GM18951 (cell line): Measurements from ENCODE around the gene CPLX1.

Source experiments
- POLR2A ChIP-seq: IDR thresholded peaks from 4 replicates; pipeline ENCODE4 v1.6.1; 2011; ENCODE audit warnings: mild to moderate bottlenecking; ENCODE audit not compliant: insufficient read length, insufficient read depth; ENCODE audit errors: extremely low read depth
- in situ Hi-C: fragments of 300-500 bp; cut with MboI; formaldehyde crosslinking; loops from one replicate; pipeline ENCODE4 v1.12.0; 2022; ENCODE audit warnings: low sequenced_read_pairs, mixed read lengths, inconsistent platforms; ENCODE audit not compliant: unreplicated experiment

CPLX1 gene

DNA sequence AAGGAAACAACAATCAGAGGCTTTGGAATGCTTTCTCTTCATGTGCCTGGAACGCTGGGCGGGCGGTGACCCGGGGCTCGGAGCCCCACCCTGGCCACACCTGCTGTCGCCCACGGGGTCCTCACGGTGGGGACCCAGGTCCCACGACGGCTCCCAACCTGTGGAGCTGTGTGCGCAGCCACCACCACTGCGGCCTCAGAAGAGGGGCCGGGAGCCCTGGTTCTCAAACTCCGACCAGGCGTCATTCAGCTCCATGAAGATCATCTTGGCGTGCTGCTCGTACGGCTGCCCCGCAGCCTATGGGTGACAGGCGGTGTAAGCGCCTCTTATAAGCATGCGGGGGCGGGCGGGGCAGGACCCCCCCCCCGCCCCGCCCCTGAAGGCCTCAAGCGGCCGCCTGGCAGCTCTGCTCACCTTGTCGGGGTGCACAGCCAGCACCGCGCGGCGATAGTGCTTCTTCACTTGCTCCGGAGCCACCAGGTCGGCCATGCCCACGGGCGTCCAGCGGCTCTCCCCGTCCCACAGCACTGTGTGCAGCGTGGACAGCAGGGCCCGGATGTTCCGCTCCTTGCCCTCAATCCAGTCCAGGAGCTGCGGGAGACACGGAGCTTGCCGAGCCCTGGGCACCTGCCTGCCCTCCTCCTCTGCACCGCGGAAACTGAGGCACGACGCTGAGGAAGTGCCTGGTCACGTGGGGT, 23.7 kb upstream of the CPLX1 start:
- in situ Hi-C loops = no loop called here

GRCh38 chr4:848803-849477, 23.0 kb upstream of the CPLX1 start:
- no peak for TF ChIP-seq POLR2A
- in situ Hi-C loops = no loop called here

More for the DNA sequence above, 23.7 kb upstream of the CPLX1 start:
- TF ChIP-seq POLR2A = no peak

DNA sequence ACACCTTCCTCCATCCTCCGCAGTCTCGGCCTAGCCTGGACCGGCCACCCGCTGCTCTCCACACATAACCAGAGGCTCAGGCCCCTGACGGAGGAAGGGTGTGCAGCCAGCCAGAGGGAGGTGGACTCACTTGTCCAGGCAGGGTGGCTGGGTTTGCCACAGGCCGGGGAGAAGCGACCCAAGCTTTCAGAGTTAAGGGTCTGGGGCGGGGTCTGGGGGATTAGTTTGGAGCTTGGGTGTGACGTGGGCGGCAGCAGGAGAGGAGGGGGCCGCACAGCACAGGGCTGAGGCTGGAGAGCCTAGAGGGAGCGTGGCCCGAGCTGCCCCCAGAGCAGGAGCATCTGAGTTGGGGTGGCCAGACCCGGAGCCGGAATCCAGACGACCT, 22.4 kb upstream of the CPLX1 start:
- no peak for TF ChIP-seq POLR2A
- in situ Hi-C loops = no loop called here

GRCh38 chr4:845836-846251, 19.9 kb upstream of the CPLX1 start:
- in situ Hi-C loops = no loop called here
- no peak for TF ChIP-seq POLR2A

- in situ Hi-C loops = no loop called here
- no peak for TF ChIP-seq POLR2A
These were observed 19.4 kb upstream of the CPLX1 start for GRCh38 chr4:845233-845835.

DNA sequence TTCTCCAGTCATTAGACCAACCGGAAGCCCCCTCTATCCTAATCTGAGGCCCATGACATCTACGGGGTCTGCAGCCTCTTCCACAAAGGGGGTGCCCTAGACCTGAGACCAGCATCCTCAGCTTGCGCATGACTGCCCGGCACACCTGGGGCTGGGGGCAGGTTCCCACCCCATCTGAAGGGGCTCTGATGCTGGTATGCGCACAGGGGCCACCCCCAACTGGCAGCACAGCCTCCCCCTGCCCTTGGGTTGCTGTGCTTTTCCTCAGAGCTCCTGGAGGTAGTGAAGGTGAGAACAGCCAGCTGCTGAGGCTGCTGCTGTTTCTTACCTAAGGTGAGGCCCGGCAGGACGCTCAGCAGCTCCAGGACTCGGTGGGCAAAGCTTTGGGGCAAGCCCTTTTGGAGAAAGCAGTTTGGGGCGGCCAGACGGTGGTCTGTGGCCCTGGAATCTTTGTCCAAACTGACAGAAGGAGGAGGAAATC, 18.9 kb upstream of the CPLX1 start:
- in situ Hi-C loops = no loop called here

GRCh38 chr4:839675-840443, 13.9 kb upstream of the CPLX1 start:
- in situ Hi-C loops = no loop called here
- no peak for TF ChIP-seq POLR2A

More for the DNA sequence above, 18.9 kb upstream of the CPLX1 start:
- TF ChIP-seq POLR2A = no peak

DNA sequence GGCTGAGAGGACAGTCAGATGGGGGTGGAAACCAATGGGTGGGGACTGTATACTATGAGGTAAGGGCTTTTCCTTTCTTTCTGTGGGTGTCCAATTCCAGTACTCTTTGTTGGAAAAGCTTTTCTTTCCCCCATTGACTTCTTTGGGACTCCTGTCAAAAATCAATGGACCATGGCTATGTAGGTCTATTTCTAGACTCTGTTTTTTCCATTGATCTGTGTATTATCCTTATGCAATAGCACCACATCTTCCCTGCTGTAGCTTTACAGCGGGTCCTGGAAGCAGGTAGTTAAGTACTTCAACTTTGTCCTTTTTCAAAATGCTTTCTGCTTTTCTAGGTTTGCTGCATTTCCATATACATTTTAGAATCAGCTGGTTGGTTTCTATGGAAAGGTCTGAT, 11.8 kb upstream of the CPLX1 start:
- in situ Hi-C loops = no loop called here

DNA sequence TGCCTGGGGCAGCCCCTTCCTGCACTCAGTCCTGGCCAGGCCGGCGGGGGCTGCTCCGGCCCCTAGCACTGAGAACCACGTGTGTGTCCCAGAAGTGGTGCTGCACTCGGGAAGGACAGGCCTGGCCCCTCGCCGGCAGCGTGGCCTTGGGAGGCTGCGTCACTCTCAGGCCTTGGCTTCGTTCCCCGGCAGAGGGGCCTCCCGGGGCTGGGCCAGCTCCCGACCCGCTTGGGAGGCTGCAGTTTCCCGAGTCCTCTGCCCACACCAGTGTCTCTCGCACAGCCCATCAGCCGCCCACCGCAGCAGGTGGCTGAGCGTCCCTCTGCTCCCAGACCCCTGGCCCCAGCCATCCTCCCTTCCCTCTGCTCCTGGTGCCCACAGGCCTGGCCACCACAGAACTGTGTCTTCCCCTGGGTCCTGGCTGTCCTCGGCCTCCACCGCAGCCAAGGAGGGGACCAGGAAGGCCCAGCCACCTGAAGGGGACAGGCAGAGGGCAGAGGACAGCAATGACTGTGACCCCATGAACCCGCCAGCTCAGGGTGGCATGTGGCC, 10.9 kb upstream of the CPLX1 start:
- in situ Hi-C loops = no loop called here
- no peak for TF ChIP-seq POLR2A

More for the DNA sequence above, 11.8 kb upstream of the CPLX1 start:
- TF ChIP-seq POLR2A = no peak

DNA sequence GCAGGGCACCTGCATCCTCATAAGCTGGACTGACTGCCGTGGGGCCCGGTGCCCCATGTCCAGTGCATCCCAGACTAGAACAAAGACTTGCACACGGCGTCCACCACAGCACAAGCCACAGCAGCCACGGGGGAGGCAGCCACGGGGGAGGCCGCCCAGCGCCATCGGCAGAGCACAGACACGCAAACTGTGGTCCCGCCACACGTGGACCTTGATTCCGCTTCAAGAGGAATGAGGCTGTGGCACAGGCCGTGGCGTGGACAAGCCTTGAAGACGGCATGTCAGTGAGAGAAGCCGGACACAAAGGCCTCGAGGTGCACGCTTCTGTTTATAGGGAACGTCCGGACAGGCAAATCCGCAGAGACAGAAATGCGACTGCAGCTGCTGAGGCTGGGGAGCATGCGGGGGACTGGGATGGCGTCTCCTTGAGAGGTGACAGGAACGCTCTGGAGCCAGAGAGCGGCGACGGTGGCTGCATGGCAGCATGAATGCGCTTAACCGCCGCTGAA, 10.1 kb upstream of the CPLX1 start:
- in situ Hi-C loops = no loop called here
- TF ChIP-seq POLR2A = no peak

DNA sequence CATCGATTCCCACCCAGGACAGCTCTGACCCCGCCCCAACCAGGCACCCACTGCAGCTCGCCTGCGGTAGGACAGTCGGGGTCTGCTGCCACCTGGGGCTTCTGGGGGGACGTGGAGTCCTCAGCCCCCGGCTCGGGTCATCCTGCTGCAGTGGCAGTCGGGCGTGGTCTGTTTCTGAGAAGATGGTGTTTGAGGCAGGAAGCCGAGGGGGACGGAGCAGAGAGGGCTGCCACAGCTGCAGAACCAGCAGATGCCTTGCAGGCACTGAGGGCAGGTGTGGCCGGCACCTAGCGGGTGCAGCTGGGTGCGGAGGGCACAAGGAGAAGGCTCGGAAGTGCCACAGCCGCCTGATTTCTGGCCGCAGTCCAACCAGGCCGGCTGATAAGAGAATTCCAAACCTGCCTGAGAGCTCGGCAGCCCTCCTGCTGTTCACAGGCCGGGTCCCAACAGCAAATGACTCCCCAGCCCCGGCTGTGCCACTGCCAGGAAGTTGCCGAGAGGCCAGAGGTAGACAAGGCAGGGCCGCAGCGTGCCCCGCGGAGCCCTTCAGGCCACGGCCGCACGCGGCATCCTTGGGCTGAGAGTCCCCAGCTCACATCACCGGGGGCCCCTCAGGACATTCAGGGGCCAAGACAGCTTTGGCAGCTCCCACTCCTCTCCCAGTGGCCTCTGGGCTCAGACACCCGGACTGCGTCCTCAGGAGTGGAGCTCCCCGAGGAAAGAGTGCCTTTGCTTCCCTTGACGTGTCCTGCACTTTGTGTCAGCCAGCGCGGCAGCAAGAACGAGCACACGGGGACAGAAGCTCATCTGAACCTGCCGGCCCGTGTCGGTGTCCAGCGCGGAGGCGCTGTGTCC, 9.4 kb upstream of the CPLX1 start:
- in situ Hi-C loops = no loop called here
- no peak for TF ChIP-seq POLR2A
